IPS-NIHi11 (cell line): ENCODE results near the gene PDE3B.
"Not testable (repeated sequence)": the region's sequence is repeated elsewhere in the genome, so short reads cannot be mapped to it uniquely, and the experiment has no call there.

Experiments
- DNase-seq: peaks from one replicate; pipeline ENCODE4 v3.0.0; 2012; ENCODE audit warnings: mixed read lengths, low spot score

Gene PDE3B

GRCh38 chr11:14643697-14644225 lies at the start of gene PDE3B:
TSS of gene PDE3B (plus strand) at chr11:14643804. CDS start at chr11:14644076, 272 bp downstream.
- peak; percentile 92 for DNase-seq

- DNase-seq, result not testable (repeated sequence)
Measured at GRCh38 chr11:14595261-14595660, 48.3 kb upstream of the PDE3B start.

- DNase-seq, result no peak
Measured at GRCh38 chr11:14607713-14608112, 35.9 kb upstream of the PDE3B start.

GRCh38 chr11:14609902-14610301 lies 33.7 kb upstream of the PDE3B start:
- no peak for DNase-seq

- DNase-seq, result no peak
Measured at GRCh38 chr11:14611939-14612338, 31.7 kb upstream of the PDE3B start.

GRCh38 chr11:14612694-14613093 lies 30.9 kb upstream of the PDE3B start:
- DNase-seq, result no peak

GRCh38 chr11:14614091-14614622 lies 29.4 kb upstream of the PDE3B start:
- DNase-seq, result no peak

GRCh38 chr11:14617241-14618027 lies 26.2 kb upstream of the PDE3B start:
- DNase-seq, result no peak

- DNase-seq, result no peak
Measured at GRCh38 chr11:14618060-14618459, 25.5 kb upstream of the PDE3B start.

- no peak for DNase-seq
Measured at GRCh38 chr11:14619603-14620531, 23.7 kb upstream of the PDE3B start.

- DNase-seq, result no peak
Measured at GRCh38 chr11:14622223-14622954, 21.2 kb upstream of the PDE3B start.

GRCh38 chr11:14623036-14623435 lies 20.6 kb upstream of the PDE3B start:
- peak; percentile 28 for DNase-seq

GRCh38 chr11:14625586-14626205 lies 17.9 kb upstream of the PDE3B start:
- DNase-seq, result no peak

- DNase-seq, result no peak
Measured at GRCh38 chr11:14626650-14627049, 17.0 kb upstream of the PDE3B start.

- DNase-seq, result not testable (repeated sequence)
Measured at GRCh38 chr11:14633506-14634224, 9.9 kb upstream of the PDE3B start.

GRCh38 chr11:14634813-14635212 lies 8.8 kb upstream of the PDE3B start:
- no peak for DNase-seq

- DNase-seq, result no peak
Measured at GRCh38 chr11:14635546-14635945, 8.1 kb upstream of the PDE3B start.

- no peak for DNase-seq
Measured at GRCh38 chr11:14636119-14636518, 7.5 kb upstream of the PDE3B start.

- no peak for DNase-seq
Measured at GRCh38 chr11:14637868-14638409, 5.7 kb upstream of the PDE3B start.

- DNase-seq, result no peak
Measured at GRCh38 chr11:14638561-14638960, 5.0 kb upstream of the PDE3B start.
